Sigmoid colon (tissue), 4 donors: Measurements from ENCODE around the gene ARL17B.
"Not testable (repeated sequence)": the region's sequence is repeated elsewhere in the genome, so short reads cannot be mapped to it uniquely, and the experiment has no call there.

Experiments
- CTCF ChIP-seq, 4 experiments: fragments of 450-650 bp in 3 of 4; fragments of 200-600 bp in 1 of 4; IDR thresholded peaks; one replicate each; pipeline ENCODE4 v1.5.1; 2016 to 2019; ENCODE audit warnings: antibody characterized with exemption in 4 of 4, mild to moderate bottlenecking in 3 of 4, moderate library complexity in 2 of 4
- EP300 ChIP-seq, 4 donors: sonication (generic); formaldehyde crosslinking; IDR thresholded peaks; one replicate each; pipeline ENCODE4 v1.6.1; 2017; ENCODE audit warnings: antibody characterized with exemption in 4 of 4

GRCh38 chr17:46393702-46394101, 32.1 kb upstream of the ARL17B start:
- not testable (repeated sequence) for TF ChIP-seq CTCF, EP300 (IDR thresholded peaks at IDR 0.05)
